Keratinocyte (primary cell): ENCODE data around the gene HMGCS2. TPM values are rescaled to one million over a fixed set of nuclear protein-coding genes. Genes with fewer than 3 reads are reported as not detected.

Source experiments
- DNase-seq: peaks from one replicate; pipeline ENCODE4 v3.0.0-alpha.2; 2011; ENCODE audit warnings: low read depth, missing footprints, low spot score
- FAIRE-seq: peaks from 2 replicates; lab custom pipeline; 2011; peaks lifted over from hg19 to GRCh38; lab: Jason Lieb, UNC
- H2AFZ ChIP-seq: 2 replicates; pipeline ENCODE4 v1.6.0; 2012; ENCODE audit warnings: low read length, control low read depth, inconsistent platforms; ENCODE audit not compliant: control insufficient read depth
- H3K27ac ChIP-seq: 2 replicates; pipeline ENCODE4 v1.5.1; 2011; ENCODE audit warnings: low read length; ENCODE audit not compliant: control insufficient read depth, insufficient read depth
- H3K27me3 ChIP-seq: 3 replicates; pipeline ENCODE4 v1.6.0; 2011; ENCODE audit warnings: low read length; ENCODE audit not compliant: control insufficient read depth, insufficient read depth; ENCODE audit errors: extremely low read depth
- H3K36me3 ChIP-seq, 2 experiments: 2 replicates in 1 of 2; 3 replicates in 1 of 2; pipeline ENCODE4 v1.5.1; 2011; ENCODE audit warnings: low read length in 2 of 2, mild to moderate bottlenecking in 1 of 2; ENCODE audit not compliant: control insufficient read depth in 2 of 2, insufficient read depth in 2 of 2; ENCODE audit errors: extremely low read depth in 1 of 2
- H3K4me1 ChIP-seq: 3 replicates; pipeline ENCODE4 v1.5.1; 2011; ENCODE audit warnings: low read length; ENCODE audit not compliant: control insufficient read depth, insufficient read depth; ENCODE audit errors: extremely low read depth
- H3K4me2 ChIP-seq: 3 replicates; pipeline ENCODE4 v1.6.0; 2011; ENCODE audit warnings: low read depth, low read length; ENCODE audit not compliant: control insufficient read depth, insufficient read depth; ENCODE audit errors: extremely low read depth
- H3K4me3 ChIP-seq, 3 experiments: fragments of 200-600 bp in 1 of 3; sonication (generic) in 1 of 3; 2 replicates in 2 of 3; 3 replicates in 1 of 3; pipeline ENCODE4 v1.5.1; 2011 to 2016; ENCODE audit warnings: low read length in 3 of 3, mild to moderate bottlenecking in 3 of 3, control low read depth in 2 of 3, inconsistent platforms in 1 of 3, low read depth in 1 of 3, mixed read lengths in 1 of 3, mixed run types in 1 of 3, moderate library complexity in 1 of 3; ENCODE audit not compliant: control insufficient read depth in 2 of 3, insufficient read depth in 2 of 3; ENCODE audit errors: extremely low read depth in 1 of 3
- H3K79me2 ChIP-seq: 2 replicates; pipeline ENCODE4 v1.6.0; 2012; ENCODE audit warnings: low read length; ENCODE audit not compliant: control insufficient read depth, insufficient read depth
- H3K9ac ChIP-seq: 3 replicates; pipeline ENCODE4 v1.6.0; 2011; ENCODE audit warnings: low read length; ENCODE audit not compliant: control insufficient read depth, insufficient read depth; ENCODE audit errors: extremely low read depth
- H3K9me1 ChIP-seq: 3 replicates; pipeline ENCODE4 v1.6.0; 2011; ENCODE audit warnings: low read length; ENCODE audit not compliant: control insufficient read depth, insufficient read depth; ENCODE audit errors: extremely low read depth
- H3K9me3 ChIP-seq: 2 replicates; pipeline ENCODE4 v1.5.1; 2012; ENCODE audit warnings: low read depth, low read length; ENCODE audit not compliant: control insufficient read depth
- H4K20me1 ChIP-seq: 3 replicates; pipeline ENCODE4 v1.6.0; 2011; ENCODE audit warnings: low read length; ENCODE audit not compliant: control insufficient read depth, insufficient read depth; ENCODE audit errors: extremely low read depth
- EZH2 ChIP-seq: IDR thresholded peaks from one replicate; pipeline ENCODE4 v1.6.1; 2012; ENCODE audit warnings: inconsistent platforms, mild to moderate bottlenecking, low read length, moderate library complexity
- dilution Hi-C: fragments of 300-500 bp; cut with MboI; formaldehyde crosslinking; loops from one replicate; pipeline ENCODE4 v1.7.0; 2020; ENCODE audit warnings: low sequenced_read_pairs; ENCODE audit not compliant: extremely low pct_ligation_motif_present
- polyA minus RNA-seq, 3 experiments: library from RNA; depleted of rRNA, polyadenylated mRNA; stranded (reverse); fragments of >200 nt; gene quantifications; 1 replicate in 1 of 3; 2 replicates in 1 of 3; 3 replicates in 1 of 3; pipeline ENCODE4 v1.2.3, GENCODE V29; 2011
- polyA plus RNA-seq, 5 experiments: library from polyadenylated mRNA; depleted of rRNA in 3 of 5; stranded (reverse) in 3 of 5; stranded (forward) in 1 of 5; unstranded in 1 of 5; fragments of >200 nt; gene quantifications; 1 replicate in 1 of 5; 2 replicates in 3 of 5; 3 replicates in 1 of 5; pipeline versions ENCODE4 v1.2.1 to v1.2.3, GENCODE V29; 2011 to 2012; ENCODE audit warnings: missing spikeins in 2 of 5, low read depth in 1 of 5, low replicate concordance in 1 of 5
- TF ChIP-seq, protein P1 (sequence below), 3 experiments: IDR thresholded peaks in 1 of 3; conservative IDR thresholded peaks in 1 of 3; optimal IDR thresholded peaks in 1 of 3; 2 replicates in 2 of 3; 3 replicates in 1 of 3; pipeline versions ENCODE3 to v1.5.1; 2011; ENCODE audit warnings: low read length in 3 of 3, mild to moderate bottlenecking in 3 of 3, moderate library complexity in 2 of 3, control low read depth in 1 of 3, inconsistent platforms in 1 of 3; ENCODE audit not compliant: insufficient read depth in 2 of 3; ENCODE audit errors: extremely low read depth in 1 of 3

HMGCS2 gene
- 0.05 TPM in 1 of 3 replicates, not detected in the others for polyA plus RNA-seq
- not detected for polyA plus RNA-seq (2011; ENCODE audit: low read depth)
- not detected in 2 replicates for polyA plus RNA-seq (2011; cell fraction: cytosol; rRNA removed)
- polyA plus RNA-seq (2011; cell fraction: nucleus; rRNA removed), result not detected in 2 replicates
- polyA plus RNA-seq (2012; ENCODE audit: low replicate concordance), result not detected in 2 replicates
- not detected in 3 replicates for polyA minus RNA-seq
- polyA minus RNA-seq (2011; cell fraction: cytosol; rRNA and poly(A)+ RNA removed), result not detected
- not detected in 2 replicates for polyA minus RNA-seq (2011; cell fraction: nucleus; rRNA and poly(A)+ RNA removed)

GRCh38 chr1:119768778-119769177 lies at the start of gene HMGCS2:
Gene HMGCS2 (minus strand): TSS chr1:119768905. CDS start chr1:119768844, 61 bp downstream.
- no peak within 1 kb of the TSS for H3K4me3 ChIP-seq
- FAIRE-seq (no peak), DNase-seq (no peak)
- dilution Hi-C loops, result no loop called here
- TF ChIP-seq, protein P1, sequence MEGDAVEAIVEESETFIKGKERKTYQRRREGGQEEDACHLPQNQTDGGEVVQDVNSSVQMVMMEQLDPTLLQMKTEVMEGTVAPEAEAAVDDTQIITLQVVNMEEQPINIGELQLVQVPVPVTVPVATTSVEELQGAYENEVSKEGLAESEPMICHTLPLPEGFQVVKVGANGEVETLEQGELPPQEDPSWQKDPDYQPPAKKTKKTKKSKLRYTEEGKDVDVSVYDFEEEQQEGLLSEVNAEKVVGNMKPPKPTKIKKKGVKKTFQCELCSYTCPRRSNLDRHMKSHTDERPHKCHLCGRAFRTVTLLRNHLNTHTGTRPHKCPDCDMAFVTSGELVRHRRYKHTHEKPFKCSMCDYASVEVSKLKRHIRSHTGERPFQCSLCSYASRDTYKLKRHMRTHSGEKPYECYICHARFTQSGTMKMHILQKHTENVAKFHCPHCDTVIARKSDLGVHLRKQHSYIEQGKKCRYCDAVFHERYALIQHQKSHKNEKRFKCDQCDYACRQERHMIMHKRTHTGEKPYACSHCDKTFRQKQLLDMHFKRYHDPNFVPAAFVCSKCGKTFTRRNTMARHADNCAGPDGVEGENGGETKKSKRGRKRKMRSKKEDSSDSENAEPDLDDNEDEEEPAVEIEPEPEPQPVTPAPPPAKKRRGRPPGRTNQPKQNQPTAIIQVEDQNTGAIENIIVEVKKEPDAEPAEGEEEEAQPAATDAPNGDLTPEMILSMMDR (optimal IDR thresholded peaks at IDR 0.05 in 1 of 3, IDR thresholded peaks at IDR 0.05 in 1 of 3, conservative IDR thresholded peaks at IDR 0.05 in 1 of 3; ENCODE audit: extremely low read depth in 1 of 3, insufficient read depth in 2 of 3, low read length in 3 of 3), result no peak
- no peak for TF ChIP-seq EZH2
- no peaks in the 10 kb centered on the region for H4K20me1 ChIP-seq
- no peak within 1 kb of the TSS for H3K9ac ChIP-seq
- no peaks in the 10 kb centered on the region for H3K36me3 ChIP-seq
- H3K79me2 ChIP-seq, result no peaks in the 10 kb centered on the region
- H2AFZ ChIP-seq, result no peak within 1 kb of the TSS
- H3K4me2 ChIP-seq, result no peak within 1 kb of the TSS
- H3K9me1 ChIP-seq, result no peaks in the 10 kb centered on the region
- peaks cover 4% of the 10 kb centered on the region for H3K27me3 ChIP-seq
- H3K9me3 ChIP-seq, result no peaks in the 10 kb centered on the region
- peaks cover 4% of the 10 kb centered on the region for H3K4me1 ChIP-seq
- H3K27ac ChIP-seq, result no peak within 1 kb of the TSS

DNA sequence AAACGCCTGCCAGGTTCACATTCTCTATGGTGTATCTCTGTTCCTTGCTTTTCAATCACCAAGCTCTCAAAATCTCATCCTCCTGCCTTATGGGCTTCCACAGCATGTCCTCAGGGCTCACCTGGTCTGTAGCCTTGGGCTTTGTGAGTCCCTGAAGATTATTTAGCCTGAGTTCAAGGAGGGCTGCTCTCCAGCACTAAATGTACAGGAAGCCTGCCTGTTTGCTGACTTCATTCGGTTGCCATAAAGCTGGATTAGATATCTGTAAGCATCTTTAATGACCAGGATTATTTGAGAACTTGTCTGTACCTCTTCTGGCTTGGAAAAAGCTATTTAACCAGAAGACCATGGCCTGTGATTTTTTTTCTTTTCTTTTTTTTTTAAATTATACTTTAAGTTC lies 49.5 kb upstream of the HMGCS2 start:
- no peak overlapping the region for H3K4me3 ChIP-seq
- no peaks in the 10 kb centered on the region for H3K9me3 ChIP-seq
- FAIRE-seq (no peak), DNase-seq (no peak)
- no peaks in the 10 kb centered on the region for H3K36me3 ChIP-seq
- H4K20me1 ChIP-seq, result no peaks in the 10 kb centered on the region
- no peak overlapping the region for H3K27ac ChIP-seq
- H3K79me2 ChIP-seq, result no peaks in the 10 kb centered on the region
- H3K9ac ChIP-seq, result no peak overlapping the region
- dilution Hi-C loops, result no loop called here
- no peaks in the 10 kb centered on the region for H3K27me3 ChIP-seq
- no peak overlapping the region for H2AFZ ChIP-seq
- no peaks in the 10 kb centered on the region for H3K9me1 ChIP-seq
- TF ChIP-seq, protein P1 (optimal IDR thresholded peaks at IDR 0.05 in 1 of 3, IDR thresholded peaks at IDR 0.05 in 1 of 3, conservative IDR thresholded peaks at IDR 0.05 in 1 of 3; ENCODE audit: extremely low read depth in 1 of 3, insufficient read depth in 2 of 3, low read length in 3 of 3), result no peak
- TF ChIP-seq EZH2, result no peak
- peaks cover 24% of the 10 kb centered on the region for H3K4me1 ChIP-seq
- H3K4me2 ChIP-seq, result no peak overlapping the region
